Measurements from ENCODE around the gene IL4R.
"Not testable (repeated sequence)": the region's sequence is repeated elsewhere in the genome, so short reads cannot be mapped to it uniquely, and the experiment has no call there.

IL4R gene

DNA sequence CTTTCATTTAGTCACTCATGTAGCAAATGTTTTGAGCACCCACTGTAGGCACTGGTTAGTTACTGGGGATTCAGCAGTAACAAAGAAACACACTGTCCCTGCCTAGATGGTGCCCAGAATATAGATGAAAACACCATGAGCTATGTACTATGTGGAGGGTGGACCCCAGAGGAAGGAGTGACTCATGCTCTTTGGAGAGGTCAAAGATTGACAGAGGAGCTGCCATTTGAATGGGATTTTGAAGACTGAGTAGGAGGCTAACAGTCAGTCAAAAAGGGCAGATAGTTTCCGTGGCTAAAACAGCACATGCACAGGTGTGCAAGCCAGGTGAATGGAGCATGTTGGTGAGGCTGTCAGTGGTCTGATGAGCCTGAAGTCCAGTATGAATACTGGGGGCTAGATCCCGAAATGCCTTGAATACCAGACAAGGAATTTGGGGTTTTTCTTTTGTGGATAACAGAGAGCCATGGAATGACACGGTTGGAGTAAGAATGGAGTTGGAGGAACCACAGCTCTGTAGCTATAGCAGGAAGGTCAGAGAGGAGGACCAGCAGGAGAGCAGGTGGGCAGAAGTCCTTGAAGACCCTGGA lies 94.3 kb downstream of the IL4R start:
- DNase-seq, result no peak

- DNase-seq, result no peak
Observed at GRCh38 chr16:27408602-27409031, 94.8 kb downstream of the IL4R start.

GRCh38 chr16:27409958-27410357 lies 96.2 kb downstream of the IL4R start:
- not testable (repeated sequence) for DNase-seq

GRCh38 chr16:27410761-27411160 lies 97.0 kb downstream of the IL4R start:
- no peak for DNase-seq

DNA sequence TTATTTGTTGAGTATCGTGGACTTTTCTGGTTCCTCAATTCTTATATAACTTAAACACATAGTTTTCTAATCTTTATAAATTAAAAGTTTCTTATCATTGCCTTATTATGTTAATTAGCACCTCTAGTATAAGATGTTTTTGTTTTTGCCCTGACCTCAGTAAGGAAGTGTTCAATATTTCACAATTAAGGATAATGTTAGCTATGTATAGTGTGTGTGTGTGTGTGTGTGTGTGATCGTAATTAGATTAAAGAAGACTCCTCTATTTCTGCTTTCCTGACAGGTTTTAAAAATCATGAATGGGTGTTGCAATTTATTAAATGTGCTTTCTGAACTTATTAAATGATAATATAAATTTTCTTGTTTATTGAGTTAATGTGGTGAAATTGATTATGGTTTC lies 100.2 kb downstream of the IL4R start:
- DNase-seq, result no peak
